GM21737 (cell line): ENCODE data around the gene YPEL3.
A peak's percentile ranks its signal among the peaks of the same experiment; 100 is the strongest.
"Not testable (repeated sequence)": the region's sequence is repeated elsewhere in the genome, so short reads cannot be mapped to it uniquely, and the experiment has no call there.

Experiments
- ATAC-seq: cut with Tn5 transposase; IDR thresholded peaks from one replicate; pipeline ENCODE4 v1.9.1; 2021; ENCODE audit warnings: mild to moderate bottlenecking, moderate library complexity; ENCODE audit not compliant: unreplicated experiment

The YPEL3 gene

DNA sequence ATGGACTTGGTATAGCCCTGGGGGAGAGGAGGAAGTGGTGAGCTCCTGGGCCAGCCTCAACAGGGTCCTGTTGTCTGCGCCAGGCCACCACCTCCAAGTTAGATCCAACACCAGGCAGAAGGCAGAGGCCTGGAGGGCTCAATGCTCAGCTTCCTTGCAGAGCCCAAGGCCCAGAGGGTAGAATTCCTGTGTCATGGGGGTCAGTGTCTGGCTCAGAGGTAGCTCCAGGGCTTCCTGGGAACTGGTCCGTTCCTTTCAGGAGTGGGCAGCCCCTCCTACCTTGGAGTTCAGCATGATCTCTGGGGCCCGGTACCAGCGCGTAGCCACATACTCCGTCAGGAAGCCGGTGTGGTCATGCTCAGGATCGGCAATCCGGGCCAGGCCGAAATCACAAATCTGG is 21.8 kb upstream of the YPEL3 start:
- ATAC-seq = no peak

DNA sequence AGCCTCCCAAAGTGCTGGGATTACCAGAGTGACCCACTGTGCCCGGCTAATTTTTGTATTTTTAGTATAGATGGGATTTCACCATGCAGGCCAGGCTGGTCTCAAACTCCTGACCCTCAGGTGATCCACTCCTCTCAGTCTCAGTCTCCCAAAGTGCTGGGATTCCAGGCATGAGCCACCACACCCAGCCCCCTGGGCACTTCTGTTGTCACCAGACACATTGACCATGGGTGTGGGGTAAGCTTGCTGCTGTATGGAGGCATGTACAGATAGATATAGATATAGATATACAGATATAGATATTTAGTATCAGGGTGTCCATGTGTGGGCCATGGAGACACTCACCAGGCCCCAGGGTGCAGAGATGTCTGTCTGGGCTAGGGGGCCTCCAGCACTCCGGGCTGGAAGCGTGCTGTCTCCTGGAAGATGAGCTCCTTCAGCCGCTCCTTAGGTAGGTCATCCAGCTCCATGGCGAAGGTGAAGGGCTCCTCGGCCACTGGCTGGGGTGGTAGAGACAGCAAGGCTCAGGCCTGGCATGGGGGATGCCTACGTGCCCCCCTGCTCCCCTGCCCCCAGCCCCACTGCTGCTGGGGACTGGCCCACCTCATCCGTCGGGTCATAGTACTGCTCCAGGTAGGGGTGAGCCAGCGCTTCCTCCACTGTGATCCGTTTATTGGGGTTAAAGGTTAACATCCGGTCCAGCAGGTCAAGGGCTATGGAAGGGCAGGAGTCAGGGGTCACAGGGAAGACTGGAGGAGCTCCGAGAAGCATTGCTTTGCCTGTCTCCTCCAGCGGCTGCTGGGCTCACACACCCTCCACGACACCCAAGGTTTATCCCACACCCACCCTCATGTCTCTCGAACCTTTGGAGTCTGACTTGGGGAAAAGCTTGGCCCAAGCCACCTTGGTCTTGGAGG is 20.5 kb upstream of the YPEL3 start:
- ATAC-seq = no peak

DNA sequence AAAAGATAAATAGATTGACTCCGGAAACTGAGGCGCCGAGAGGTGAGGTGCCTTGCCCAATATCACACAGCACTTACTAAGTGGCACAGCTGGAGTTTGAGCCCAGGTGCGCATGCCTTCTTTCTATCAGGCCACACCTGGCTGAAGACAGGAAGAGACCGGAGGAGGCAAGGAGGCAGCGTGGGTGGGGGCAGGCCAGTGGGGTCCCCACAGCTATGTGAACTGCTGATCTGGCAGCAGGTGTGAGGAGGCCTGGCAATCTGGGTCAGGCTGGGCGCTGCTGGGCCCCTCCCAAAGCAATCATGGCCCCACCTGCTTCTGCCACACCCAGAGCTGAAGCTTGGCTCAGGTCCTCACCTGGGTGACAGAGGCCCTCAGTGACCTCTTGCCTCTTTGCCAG is 19.2 kb upstream of the YPEL3 start:
- no peak for ATAC-seq

DNA sequence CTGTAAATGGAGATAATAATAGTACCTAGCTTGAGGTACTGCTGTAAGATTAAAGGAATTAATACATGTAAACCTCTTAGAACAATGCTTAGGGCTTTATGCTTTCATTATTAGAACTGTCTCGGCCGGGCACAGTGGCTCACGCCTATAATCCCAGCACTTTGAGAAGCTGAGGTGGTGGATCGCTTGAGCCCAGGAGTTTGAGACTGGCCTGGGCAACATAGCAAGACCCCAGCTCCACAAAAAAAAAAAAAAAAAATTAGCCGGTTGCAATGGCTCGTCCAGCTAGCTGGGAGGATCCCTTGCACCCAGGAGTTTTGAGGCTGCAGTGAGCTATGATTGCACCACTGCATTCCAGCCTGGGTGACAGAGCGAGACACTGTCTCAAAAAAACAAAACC is 18.8 kb upstream of the YPEL3 start:
- not testable (repeated sequence) for ATAC-seq

DNA sequence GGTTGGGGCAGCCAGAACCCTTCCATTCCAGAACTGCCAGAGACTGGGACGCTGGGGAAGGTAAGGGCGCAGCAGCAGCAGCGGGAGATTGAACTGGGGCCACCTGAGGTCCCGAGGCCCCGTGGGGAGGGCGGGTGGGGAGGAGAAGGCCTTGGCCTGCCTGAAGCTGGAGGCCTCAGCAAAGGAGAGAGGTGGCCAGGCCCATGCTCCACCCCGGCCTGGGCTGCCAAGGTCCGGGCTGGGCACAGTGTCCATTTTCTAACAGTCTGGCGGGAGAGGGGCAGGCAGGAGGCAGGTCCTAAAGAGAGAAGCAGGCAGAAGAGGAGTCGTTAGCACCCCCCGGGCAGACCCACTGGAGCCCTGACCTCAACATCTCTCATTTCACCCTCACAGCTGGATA is 18.4 kb upstream of the YPEL3 start:
- ATAC-seq = no peak

DNA sequence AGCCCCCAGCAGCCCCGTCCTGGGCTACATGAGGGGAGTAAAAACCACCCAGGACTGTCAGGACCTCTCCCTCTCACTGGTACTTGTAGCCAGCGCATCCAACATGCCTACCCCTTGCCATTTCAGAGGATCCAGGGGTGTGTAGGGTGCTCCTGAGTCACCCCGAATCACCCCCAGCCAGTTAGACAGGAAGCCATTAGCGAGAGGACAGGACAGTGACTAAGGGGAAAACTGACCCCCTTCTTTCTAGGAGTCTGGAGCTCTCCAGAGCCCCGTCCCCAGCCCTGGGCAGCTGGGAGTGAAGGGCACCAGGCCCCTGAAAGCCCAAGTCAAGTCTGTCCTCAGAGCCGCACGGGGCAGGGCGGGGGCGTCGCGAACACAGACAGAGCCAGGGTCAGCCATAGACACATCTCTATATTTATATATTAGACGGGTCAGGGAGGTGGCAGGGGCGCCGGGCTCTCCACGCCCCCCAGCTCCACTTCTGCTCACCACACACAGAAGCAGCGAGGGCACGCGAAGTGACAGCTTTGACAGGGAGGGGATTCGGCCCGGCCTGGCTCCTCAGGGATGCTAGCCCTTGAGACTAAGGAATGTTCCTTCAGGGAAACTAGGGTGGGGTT is 17.8 kb upstream of the YPEL3 start:
- no peak for ATAC-seq

DNA sequence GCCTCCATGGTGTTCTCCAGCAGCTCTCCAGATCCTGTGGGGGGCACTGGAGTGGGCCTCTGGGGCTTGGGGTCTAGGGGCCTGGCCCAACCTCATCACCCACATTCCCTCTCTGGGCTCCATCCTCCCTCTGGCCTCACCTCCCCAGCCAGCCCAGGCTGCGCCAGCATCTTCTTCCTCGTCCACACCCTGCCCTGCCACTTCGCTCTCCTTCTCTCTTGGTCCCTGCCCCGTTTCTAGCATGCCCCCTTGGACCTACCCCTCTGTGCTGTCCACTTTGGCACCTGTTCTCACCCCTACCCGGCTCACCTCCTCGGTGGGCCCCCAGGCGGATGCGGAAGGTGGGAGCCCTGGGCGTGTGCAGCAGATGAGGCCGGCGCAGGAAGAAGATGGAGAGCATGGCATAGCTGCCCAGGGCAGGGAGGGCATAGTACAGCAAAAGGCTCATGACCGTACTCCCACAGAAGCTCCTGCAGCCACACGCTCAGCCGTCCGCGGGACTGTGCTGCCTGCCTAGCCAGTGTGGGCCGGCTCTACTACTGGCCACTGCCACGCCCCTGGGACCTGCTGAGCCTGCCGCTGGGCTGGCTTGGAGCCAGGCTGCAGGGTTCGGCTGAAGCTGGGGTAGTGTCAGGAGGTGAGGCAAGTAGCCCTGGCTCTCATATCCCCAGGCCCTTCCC is 17.2 kb upstream of the YPEL3 start, which contains the start of gene GDPD3:
Gene GDPD3, minus strand, starts transcription at position 507 of the 680 bp plus-strand sequence. Its CDS starts 59 bp downstream, at position 448.
- ATAC-seq = no peak

DNA sequence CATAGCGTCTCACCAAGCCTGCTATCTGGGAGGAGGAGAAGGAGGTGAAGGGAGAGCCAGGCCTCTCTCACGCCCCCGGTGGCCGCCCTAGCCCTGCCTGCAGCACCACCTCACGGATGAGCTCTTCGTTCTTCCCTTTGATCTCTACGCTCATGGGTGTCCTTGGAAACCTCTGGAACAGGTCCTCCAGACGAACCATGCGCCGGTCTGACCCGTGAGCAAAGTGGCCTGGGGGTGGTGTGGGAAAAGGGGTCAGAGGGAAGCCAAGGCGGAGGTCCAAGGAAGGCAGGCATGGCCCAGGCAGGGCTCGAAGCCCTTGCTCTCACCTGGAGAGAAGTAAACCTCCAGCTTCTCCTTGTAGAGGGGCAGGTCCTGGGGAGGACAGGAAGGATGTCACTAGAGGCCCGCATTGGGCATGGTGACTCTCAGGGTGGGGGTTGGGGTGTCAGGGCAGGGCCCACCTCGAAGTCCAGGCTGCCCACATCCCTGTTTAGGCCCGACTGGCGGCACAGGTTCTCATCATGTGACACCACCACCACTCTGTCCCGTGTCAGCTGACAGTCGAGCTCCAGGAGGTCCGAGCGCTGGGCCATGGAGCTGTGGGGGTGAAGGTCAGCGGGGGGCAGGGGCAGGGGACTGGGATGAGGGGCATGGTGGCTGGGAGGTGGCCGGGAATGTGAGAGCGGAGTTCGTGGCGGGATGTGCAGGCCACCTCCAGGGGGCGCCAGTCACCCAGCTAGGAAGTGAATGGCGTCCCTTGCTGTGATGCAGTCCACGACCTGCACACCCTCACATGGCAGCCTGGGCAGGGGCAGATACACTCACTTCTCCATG is 16.4 kb upstream of the YPEL3 start:
- no peak for ATAC-seq

DNA sequence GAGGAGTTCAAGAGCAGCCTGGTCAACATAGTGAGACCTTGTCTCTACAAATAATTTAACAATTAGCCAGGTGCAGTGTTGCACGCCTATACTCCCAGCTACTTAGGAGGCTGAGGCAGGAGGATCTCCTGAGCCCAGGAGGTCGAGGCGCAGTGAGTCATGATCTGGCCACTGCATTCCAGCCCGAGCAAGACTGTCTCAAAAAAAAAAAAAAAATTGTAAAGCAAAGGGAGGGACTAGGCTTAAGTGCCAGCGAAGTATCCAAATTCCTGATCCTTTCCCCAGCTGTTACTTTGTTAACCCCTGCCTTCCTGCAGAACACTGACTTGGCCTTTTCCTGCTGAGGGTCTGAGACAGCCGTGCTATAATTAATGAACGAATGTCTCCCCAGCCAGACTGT is 14.6 kb upstream of the YPEL3 start:
- no peak for ATAC-seq

DNA sequence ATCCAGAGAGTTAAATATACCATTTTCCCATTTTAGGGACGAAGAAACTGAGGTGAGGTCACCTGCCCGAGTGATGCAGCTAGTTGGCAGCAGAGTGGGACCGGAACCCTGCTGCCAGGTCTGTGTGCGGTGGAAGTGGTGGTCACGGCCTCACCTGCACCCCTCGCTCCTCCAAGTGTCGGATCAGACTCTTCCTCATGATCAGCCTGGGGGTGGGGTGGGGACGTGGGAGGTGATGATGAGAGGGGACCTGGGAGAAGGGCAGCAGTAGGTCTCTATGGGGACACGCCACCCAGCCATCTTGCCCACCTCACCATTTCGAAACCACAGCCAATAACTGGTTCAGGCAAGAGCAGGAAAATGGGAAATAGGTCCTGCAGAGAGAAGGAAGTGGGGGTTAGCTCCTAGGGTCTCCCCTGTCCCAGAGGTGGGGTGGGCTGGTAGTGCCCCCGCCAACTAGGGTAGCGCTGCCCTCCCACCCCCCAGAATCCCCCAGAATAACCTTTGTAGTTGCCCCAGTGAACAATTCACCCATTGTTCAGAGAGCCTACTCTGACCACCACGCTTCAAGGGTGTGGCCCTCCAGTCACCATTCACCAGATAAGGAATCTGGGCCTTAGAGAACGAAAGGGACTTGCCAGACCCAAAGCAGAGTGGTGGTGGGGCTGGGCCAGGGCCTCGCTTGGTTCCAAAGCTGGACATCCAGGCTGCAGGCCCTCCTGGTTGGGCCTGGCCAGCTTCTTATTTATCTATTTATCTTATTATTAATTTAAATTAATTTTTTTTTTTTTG is 12.2 kb upstream of the YPEL3 start:
- ATAC-seq = no peak

DNA sequence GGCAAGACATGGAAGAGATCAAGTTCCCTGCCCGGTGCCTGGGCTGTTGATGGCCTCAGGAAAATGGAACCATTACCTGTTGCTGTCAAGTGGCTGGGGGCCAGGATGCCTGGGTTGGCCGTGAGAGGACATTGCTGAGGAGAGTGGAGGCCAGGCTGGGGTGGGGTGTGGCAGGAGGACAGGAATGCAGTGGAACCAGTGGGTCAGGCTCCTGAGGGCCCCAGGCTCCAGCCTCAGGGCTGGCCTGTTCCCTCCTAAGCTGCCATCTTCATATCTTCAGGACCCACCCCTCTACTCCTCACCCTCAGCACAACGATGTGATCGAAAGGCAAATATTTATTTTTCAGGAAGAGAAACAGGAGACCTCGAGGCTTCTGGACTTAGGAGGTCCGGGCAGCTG is 8.5 kb upstream of the YPEL3 start:
- no peak for ATAC-seq

DNA sequence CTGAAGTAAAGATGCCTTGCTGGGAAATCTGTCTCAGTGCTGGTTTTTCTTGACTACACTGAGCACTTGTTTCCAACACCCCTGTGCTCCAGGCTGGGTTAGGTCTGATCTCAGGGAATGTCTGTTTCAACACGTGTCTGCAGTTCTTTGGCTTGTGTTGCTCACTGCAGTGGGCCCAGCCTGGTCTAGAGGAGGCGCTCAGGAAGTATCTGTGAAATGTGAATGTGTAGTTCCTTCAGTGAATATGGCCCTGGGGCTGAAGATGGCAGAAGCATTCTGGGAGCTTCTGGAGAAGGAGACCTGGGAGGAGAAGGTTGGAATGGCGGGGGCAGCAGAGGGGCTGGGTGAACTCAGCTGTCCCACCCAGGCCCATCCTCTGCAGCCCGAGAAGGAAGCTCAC is 8.1 kb upstream of the YPEL3 start:
- no peak for ATAC-seq

DNA sequence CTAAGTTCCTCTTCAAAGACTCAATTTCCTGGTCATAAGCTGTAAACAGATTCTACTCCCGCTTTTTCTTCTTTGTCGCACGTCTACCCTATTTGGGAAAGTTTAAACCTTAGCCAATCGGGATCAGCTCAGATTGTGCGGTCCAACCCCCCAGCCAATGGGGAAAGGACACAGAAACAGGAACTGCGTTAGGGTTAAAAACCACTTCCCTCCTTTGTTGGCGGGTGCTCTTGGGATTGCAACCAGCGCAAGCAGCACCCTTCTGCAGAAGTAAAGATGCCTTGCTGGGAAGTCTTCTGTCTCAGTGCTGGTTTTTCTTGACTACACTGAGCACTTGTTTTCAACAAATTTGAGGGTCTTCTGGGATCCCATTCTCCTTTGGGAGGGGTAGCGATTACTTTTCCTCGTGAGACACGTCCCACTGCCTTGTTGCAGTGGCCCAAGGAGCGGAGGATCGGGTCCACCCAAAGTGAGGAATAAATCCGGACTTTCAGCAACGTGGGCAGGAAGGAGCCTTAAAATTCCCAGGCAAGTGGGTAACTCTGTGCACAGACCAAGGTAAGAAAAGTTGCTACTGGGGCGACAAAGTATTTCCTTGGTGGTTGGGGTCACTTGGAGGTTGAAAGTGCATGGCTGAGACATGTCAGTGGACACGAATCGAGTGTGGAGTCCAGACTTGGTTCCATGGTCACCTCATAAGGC is 1.0 kb upstream of the YPEL3 start:
- ATAC-seq = no peak

DNA sequence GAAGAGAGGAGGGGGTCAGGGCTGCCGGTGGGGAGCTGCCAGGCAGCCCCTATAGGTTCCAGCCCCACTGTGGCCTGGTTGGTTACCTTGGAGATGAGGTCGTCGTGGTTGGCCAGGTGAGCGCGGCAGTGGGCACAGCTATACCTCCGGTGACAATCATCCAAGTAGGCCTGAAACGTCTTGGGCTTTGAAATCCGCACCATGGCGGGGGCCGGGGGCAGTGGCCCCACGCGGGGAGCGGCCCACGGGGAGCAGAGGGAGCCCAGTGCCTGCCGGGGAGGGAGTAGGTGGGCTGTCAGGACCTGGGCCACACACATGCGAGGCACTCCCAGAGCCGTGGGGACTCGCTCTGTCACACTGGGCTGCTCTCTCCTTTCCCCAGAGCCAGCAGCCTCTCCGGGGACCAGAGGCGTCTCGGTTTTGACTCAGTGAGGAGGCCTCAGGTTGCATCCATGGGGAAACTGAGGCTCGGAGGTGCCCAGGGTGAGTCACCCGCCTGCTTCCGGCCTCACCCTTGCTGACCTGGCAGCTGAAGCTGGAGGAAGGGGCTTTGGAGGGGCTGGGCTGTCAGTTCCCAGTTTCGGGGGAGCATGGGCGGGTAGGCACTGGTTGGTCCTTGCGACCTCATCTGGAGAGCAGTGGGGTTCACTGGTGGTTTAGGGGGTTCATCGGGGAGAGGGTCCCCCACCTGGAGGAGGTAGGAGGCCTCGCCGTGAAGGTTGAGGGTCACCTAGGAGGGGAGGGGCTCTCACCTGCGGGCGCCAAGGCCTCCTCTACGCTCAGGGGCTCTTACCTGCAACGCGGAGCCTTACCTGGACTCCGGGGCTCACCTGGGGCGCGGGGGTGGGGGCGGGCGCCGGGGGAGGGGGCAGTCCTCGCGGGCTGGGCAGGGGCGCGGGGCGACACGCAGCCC is 591 bp downstream of the YPEL3 start:
- ATAC-seq = no peak

DNA sequence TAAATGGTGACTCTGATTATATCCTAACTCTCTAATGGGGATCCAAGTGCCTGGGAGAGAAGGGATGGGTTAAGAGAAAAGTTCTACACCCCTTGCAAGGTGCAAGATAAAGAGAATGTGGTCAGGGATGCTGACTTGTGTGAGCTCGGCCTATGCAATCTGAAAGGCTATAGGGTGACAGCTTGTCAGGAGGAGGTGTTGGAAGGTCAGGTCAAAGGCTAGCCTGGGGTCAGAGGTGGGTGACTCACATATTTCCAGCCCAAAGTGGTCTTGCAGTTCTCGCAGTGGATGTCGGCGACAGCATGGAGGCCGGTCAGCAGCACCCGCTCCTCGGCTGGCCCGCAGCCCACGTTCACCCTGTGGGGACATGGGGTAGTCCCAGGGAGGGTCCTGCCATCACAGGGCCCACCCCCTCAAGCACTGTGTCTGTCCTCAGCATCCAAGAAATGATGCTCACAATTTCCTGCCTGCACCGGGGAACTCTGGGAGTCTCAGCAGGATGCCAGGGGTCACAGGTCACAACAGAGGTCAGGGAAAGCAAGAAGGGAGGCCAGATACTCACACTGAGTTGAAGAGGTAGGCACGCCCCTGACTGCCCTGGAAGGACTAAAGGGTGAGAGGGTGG is 1.4 kb downstream of the YPEL3 start:
- ATAC-seq = no peak

DNA sequence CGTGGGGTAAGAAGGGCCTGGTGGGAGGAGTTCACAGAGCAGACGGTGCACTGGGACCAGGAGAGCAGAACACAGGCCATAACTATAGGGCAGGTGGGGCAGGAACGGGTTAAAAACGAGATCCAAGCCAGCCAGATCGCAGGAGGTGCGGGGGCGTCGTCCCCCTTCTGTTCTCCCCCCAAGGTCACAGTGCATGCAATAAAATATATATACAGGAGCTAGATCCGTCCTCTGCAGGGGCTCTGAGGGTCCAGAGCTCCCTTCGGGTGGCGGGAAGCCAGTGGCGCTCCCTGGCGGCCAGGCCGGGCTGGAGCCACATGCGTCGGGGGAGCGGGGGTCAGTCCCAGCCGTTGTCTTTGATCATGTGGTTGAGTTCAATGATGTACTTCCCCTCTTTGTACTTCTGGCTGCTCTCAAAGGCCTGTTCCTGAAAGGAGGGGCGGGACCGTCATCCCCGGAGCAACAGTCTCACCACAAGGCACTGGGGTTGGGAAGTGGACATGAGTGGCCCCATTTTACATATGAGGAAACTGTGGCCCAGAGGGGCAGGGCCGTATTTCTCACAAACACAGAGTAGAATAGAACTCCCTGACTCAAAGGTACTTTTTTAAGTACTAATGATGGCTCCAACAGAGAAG is 3.5 kb downstream of the YPEL3 start:
- ATAC-seq = peak; percentile 50
